ENCODE data around the gene PRICKLE2.

The PRICKLE2 gene

DNA sequence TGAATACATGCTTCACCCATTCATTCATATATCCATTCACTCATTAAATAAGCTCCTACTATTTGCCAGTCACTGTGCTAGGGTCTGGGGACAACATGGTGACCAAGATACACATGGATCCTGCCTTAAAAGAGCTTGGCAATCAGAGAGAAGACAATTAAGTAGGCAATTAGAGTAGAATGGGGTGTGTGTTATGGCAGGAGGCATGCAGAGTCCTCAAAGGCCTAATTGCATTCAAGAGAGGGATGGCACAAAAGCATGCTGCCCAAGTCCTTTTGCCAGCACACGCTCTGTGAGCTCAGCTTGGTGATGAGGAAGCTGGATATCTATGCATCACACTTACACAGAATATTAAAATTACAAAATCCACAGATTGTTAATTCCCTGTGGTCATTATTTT, 2.8 kb upstream of the PRICKLE2 start:
- H3K4me1 ChIP-seq (ENCODE audit: control insufficient read depth, insufficient read depth, low read length): peaks cover 38% of the 10 kb centered on the region
- no peak overlapping the region for H3K4me3 ChIP-seq (ENCODE audit: low read length)
- H3K9ac ChIP-seq (ENCODE audit: low read length): no peak overlapping the region
- H3K27me3 ChIP-seq (replicated peaks; ENCODE audit: control insufficient read depth, insufficient read depth, low read length): no peaks in the 10 kb centered on the region
- no peaks in the 10 kb centered on the region for H3K9me3 ChIP-seq (ENCODE audit: control insufficient read depth, low read length)
- no peak for DNase-seq (ENCODE audit: low read depth)
- peaks cover 14% of the 10 kb centered on the region for H3K36me3 ChIP-seq (ENCODE audit: control insufficient read depth, insufficient read depth, low read length, severe bottlenecking)

DNA sequence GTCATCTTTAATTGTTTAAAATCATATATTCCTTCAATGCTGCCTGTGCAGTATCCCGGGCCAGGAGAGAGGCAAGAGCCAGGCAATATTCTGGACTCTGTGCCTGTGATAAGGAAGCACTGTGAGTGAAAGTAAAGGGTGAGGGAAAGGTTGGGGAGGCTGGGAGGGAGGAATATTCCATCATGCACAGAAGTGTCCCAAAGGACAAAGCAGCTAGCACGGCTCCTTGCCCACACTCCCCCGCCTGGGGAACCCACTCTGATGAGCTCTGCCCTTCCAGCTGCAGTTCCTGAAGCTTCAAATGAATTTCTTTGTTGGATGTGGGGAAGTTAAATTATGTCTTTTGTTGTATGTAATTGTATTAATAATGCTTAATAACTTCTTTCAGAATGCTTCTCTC, 1.5 kb upstream of the PRICKLE2 start:
- Histone ChIP-seq H3K27me3 (replicated peaks; ENCODE audit: control insufficient read depth, insufficient read depth, low read length) (no peaks in the 10 kb centered on the region), H3K9me3 (ENCODE audit: control insufficient read depth, low read length) (no peaks in the 10 kb centered on the region), H3K4me1 (ENCODE audit: control insufficient read depth, insufficient read depth, low read length) (peaks cover 51% of the 10 kb centered on the region), H3K4me3 (ENCODE audit: low read length) (no peak overlapping the region), H3K36me3 (ENCODE audit: control insufficient read depth, insufficient read depth, low read length, severe bottlenecking) (peaks cover 5% of the 10 kb centered on the region), H3K9ac (ENCODE audit: low read length) (no peak overlapping the region)
- no peak for DNase-seq (ENCODE audit: low read depth)

GRCh38 chr3:64225695-64226499, 631 bp upstream of the PRICKLE2 start:
- DNase-seq (ENCODE audit: low read depth): peak; percentile 41
- H3K4me1 ChIP-seq (ENCODE audit: control insufficient read depth, insufficient read depth, low read length): peaks cover 60% of the 10 kb centered on the region
- peak overlapping the region; percentile 78 for H3K9ac ChIP-seq (ENCODE audit: low read length)
- H3K36me3 ChIP-seq (ENCODE audit: control insufficient read depth, insufficient read depth, low read length, severe bottlenecking): no peaks in the 10 kb centered on the region
- peak overlapping the region; percentile 79 for H3K4me3 ChIP-seq (ENCODE audit: low read length)
- no peaks in the 10 kb centered on the region for H3K27me3 ChIP-seq (replicated peaks; ENCODE audit: control insufficient read depth, insufficient read depth, low read length)
- no peaks in the 10 kb centered on the region for H3K9me3 ChIP-seq (ENCODE audit: control insufficient read depth, low read length)

- Histone ChIP-seq H3K9me3 (ENCODE audit: control insufficient read depth, low read length) (no peaks in the 10 kb centered on the region), H3K4me3 (ENCODE audit: low read length) (peak overlapping the region; percentile 79), H3K9ac (ENCODE audit: low read length) (peak overlapping the region; percentile 78), H3K36me3 (ENCODE audit: control insufficient read depth, insufficient read depth, low read length, severe bottlenecking) (no peaks in the 10 kb centered on the region), H3K4me1 (ENCODE audit: control insufficient read depth, insufficient read depth, low read length) (peaks cover 78% of the 10 kb centered on the region), H3K27me3 (replicated peaks; ENCODE audit: control insufficient read depth, insufficient read depth, low read length) (no peaks in the 10 kb centered on the region)
- no peak for DNase-seq (ENCODE audit: low read depth)
These were observed 1.2 kb downstream of the PRICKLE2 start for GRCh38 chr3:64223791-64224745.

DNA sequence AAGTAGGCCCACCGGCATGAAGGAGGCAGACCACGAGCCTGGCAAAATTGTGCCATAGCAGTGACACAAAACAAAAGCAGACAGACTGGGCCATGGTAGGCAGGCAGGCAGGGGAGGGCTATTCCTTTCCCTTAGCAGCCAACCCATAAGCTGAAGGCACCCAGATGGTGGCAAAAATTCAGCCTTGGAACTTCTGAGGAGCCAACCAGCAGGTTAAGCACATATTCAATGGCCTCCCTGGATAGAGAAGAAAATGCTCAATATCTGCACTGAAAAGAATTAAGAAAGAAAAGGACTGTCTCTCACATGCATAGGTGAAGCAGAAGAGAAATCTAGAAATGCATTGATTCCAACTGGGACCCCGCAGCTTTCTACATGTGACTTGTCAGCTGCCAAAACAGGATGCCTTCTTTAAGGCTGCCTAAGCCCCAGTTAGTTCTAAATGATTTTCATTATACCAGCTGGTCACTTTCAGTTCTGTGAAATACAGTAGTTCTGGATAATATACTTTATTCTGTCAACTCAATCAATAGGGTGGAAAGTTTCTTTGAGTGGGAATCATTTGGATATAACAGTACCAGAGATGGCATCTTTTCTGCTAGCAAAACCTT, 2.7 kb downstream of the PRICKLE2 start:
- no peaks in the 10 kb centered on the region for H3K9me3 ChIP-seq (ENCODE audit: control insufficient read depth, low read length)
- H3K4me3 ChIP-seq (ENCODE audit: low read length): no peak overlapping the region
- H3K4me1 ChIP-seq (ENCODE audit: control insufficient read depth, insufficient read depth, low read length): peaks cover 83% of the 10 kb centered on the region
- H3K27me3 ChIP-seq (replicated peaks; ENCODE audit: control insufficient read depth, insufficient read depth, low read length): no peaks in the 10 kb centered on the region
- DNase-seq (ENCODE audit: low read depth): no peak
- H3K36me3 ChIP-seq (ENCODE audit: control insufficient read depth, insufficient read depth, low read length, severe bottlenecking): no peaks in the 10 kb centered on the region
- no peak overlapping the region for H3K9ac ChIP-seq (ENCODE audit: low read length)

DNA sequence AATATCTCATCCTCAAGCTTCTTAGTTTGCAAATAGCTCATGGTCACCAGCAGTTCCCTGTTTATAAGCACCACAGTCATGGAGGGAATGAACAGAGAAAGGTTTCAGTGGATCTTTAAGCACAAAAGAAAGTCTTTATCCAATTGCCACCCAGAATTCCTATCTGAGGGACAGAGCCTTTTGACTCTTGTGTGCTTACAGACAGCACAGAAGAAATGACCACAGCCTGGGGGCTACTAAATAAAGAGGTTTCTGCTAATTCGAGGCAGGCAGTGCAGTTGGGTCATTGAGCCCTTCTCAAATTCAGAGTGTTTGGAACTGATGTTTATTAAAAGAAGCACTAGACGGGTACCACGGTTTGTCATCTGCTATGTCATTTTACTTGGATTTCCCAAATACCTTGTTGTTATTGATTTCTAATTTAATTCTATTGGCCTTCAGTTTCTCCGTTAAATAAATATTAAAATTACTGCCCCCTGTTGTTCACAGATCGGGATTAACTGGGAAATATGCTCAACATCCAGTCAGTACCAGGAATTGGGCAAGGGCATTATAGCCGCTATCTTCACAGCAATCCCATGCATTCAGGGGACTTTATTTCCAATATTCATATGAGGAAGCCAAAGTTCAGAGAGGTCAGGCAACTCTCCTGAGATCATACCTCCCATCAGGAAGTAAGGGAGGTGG, 3.6 kb downstream of the PRICKLE2 start:
- peak overlapping the region; percentile 35 for H3K4me3 ChIP-seq (ENCODE audit: low read length)
- peak overlapping the region; percentile 43 for H3K9ac ChIP-seq (ENCODE audit: low read length)
- DNase-seq (ENCODE audit: low read depth): no peak
- no peaks in the 10 kb centered on the region for H3K27me3 ChIP-seq (replicated peaks; ENCODE audit: control insufficient read depth, insufficient read depth, low read length)
- H3K4me1 ChIP-seq (ENCODE audit: control insufficient read depth, insufficient read depth, low read length): peaks cover 84% of the 10 kb centered on the region
- H3K9me3 ChIP-seq (ENCODE audit: control insufficient read depth, low read length): no peaks in the 10 kb centered on the region
- H3K36me3 ChIP-seq (ENCODE audit: control insufficient read depth, insufficient read depth, low read length, severe bottlenecking): no peaks in the 10 kb centered on the region

DNA sequence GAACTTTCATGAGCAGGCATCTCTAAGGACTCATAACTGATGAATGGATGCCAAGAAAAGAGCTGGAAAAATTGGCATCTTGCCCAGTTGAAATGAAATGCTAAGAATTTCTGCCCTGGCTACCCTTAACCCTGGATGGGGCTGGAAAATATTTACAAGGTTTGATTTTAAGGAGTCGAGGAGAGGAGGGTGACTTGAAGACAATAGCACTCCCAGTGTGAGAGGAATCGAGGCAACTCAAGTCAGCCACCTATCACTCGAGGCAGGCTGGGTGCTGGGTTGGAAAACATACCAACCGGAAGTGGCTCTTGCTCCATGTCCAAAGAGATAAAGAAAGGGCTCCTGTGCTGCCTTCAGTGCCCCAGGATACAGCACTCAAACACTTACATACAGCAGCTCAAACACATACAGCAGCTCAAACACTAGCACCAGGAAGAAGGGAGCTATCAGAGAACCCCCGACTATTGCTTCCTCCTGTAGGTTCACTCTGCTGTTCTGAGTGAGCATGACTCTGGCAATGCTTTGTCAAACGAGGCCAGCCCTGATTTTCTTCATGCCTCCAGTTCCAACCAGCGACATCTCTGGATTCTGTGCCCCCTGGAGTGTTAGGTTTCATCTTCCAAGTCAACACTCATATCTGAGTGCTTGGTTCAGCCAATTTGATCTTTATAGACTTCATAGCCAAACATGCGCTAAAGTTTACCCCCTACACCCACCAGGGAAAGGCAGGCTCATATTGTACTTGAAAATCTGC, 4.9 kb downstream of the PRICKLE2 start:
- Histone ChIP-seq H3K9ac (ENCODE audit: low read length) (peak overlapping the region; percentile 43), H3K4me1 (ENCODE audit: control insufficient read depth, insufficient read depth, low read length) (peaks cover 84% of the 10 kb centered on the region), H3K27me3 (replicated peaks; ENCODE audit: control insufficient read depth, insufficient read depth, low read length) (no peaks in the 10 kb centered on the region), H3K9me3 (ENCODE audit: control insufficient read depth, low read length) (no peaks in the 10 kb centered on the region), H3K36me3 (ENCODE audit: control insufficient read depth, insufficient read depth, low read length, severe bottlenecking) (no peaks in the 10 kb centered on the region), H3K4me3 (ENCODE audit: low read length) (peak overlapping the region; percentile 35)
- DNase-seq (ENCODE audit: low read depth): peak; percentile 67

DNA sequence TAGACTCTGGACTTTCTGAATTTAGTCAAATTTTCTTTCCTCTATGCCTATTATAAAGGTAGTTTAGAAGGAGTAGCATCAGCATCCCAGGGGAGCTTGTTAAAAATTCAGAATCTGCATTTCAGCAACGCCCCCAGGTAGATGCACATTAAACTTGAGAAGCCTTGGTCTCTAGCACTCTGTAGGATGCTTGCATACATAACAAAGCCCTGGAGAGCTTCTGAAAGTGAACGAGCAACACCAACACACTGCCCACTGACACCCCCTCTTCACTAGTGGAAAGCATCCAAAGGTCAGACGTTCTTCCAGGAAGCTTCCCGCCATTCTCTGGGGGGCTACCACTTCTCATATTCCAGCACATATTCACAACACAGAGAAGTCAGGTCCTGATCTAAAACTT, 6.5 kb downstream of the PRICKLE2 start:
- Histone ChIP-seq H3K4me3 (ENCODE audit: low read length) (no peak overlapping the region), H3K9ac (ENCODE audit: low read length) (no peak overlapping the region), H3K27me3 (replicated peaks; ENCODE audit: control insufficient read depth, insufficient read depth, low read length) (no peaks in the 10 kb centered on the region), H3K36me3 (ENCODE audit: control insufficient read depth, insufficient read depth, low read length, severe bottlenecking) (no peaks in the 10 kb centered on the region), H3K9me3 (ENCODE audit: control insufficient read depth, low read length) (no peaks in the 10 kb centered on the region), H3K4me1 (ENCODE audit: control insufficient read depth, insufficient read depth, low read length) (peaks cover 82% of the 10 kb centered on the region)
- DNase-seq (ENCODE audit: low read depth): no peak

- DNase-seq (ENCODE audit: low read depth): no peak
- no peaks in the 10 kb centered on the region for H3K27me3 ChIP-seq (replicated peaks; ENCODE audit: control insufficient read depth, insufficient read depth, low read length)
- H3K9ac ChIP-seq (ENCODE audit: low read length): no peak overlapping the region
- no peaks in the 10 kb centered on the region for H3K9me3 ChIP-seq (ENCODE audit: control insufficient read depth, low read length)
- peaks cover 82% of the 10 kb centered on the region for H3K4me1 ChIP-seq (ENCODE audit: control insufficient read depth, insufficient read depth, low read length)
- no peaks in the 10 kb centered on the region for H3K36me3 ChIP-seq (ENCODE audit: control insufficient read depth, insufficient read depth, low read length, severe bottlenecking)
- H3K4me3 ChIP-seq (ENCODE audit: low read length): no peak overlapping the region
These were observed 6.9 kb downstream of the PRICKLE2 start for GRCh38 chr3:64218329-64218728.
